ENCODE results near the gene IGFBP5.

The IGFBP5 gene

DNA sequence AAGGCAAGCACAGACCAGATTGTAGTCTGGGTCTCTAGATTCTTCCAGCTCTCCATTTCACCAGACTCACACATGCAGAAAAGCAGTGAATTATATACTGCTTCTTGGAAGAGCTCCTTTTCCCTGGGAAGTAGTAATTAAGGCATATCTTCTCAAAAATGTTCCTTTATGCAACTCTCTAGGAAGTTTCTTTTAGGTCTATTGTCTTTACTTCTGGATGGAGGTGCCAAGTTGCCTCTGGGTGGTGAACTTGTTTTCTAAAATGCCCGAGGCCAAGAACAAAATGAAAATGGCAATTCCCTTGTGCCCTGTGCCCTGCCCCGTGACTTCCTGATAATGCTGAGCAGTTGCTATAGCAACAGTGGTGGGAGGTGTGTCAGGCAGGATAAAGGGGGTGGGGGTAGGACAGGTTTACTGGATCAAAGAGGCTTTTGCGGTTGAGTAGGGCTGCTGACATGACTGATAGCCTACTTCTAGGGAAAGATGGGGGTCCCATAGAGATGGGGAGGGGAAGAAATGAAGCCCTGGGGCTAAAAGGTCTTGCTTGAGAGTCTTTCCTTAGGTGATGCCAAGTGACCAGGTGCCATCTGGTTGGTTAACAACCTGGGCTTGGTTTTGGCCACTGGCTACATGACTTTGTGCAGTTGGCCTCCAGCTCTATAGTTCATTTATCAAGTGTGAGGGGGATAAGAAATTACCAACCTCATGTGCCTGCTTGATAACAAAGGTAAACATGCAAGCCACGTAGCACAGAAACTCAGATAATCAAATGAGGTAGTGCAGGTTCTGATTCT lies 50.3 kb downstream of the IGFBP5 start:
- DNase-seq (ENCODE audit: low spot score) = no peak

DNA sequence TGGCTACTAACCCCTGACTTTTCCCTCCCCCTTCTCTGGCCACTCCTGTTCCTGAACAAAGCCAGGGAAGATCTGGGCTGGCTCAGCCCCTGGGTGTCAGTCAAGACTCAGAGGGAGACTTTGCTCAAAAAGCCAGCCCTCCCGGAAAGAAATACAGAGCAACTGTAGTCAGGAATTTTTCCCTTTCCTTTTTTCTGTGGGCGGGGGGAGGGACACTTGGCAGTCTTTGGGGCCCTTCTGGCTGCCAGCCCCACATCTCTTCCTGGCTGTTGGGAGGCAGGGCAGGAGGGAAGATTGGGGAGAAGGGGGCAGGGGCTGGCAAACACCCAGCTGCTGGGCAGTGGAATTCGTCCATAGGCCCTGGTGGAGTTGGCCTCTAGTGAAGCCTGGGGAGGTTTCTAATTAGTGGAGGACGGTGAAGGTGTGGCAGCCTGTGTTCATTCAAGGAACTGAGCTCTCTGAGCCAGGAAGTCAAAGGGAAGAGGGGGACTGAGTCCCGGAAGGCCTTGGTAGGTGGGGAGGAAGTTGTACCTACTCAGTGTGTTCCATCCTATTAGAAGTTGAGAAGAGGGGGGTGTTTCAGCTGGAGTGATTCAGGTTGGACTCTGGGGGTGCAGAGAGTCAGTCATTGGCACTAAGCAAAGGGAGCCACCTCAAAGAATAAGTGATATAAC lies 51.2 kb downstream of the IGFBP5 start:
- DNase-seq (ENCODE audit: low spot score) = peak; percentile 66

DNA sequence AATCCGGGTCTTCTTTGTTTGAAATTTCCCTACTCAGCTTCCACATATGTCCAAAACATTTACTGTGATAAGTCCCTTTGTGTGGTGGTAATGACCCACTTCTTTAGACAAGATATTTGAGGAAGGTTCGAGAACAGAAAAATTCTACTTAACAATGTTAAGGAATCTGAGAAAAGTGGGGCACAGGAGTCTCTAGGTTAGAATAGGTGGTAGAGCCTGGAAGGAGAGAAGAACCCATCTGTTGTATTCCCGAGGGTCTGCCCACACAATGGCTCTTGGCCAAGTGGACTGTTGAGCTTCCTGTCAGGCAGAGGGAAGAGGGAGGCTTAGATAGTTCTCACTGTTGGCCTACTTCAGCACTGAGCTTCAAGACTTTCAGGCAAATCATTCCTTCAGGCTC lies 57.9 kb downstream of the IGFBP5 start:
- DNase-seq (ENCODE audit: low spot score) = no peak

DNA sequence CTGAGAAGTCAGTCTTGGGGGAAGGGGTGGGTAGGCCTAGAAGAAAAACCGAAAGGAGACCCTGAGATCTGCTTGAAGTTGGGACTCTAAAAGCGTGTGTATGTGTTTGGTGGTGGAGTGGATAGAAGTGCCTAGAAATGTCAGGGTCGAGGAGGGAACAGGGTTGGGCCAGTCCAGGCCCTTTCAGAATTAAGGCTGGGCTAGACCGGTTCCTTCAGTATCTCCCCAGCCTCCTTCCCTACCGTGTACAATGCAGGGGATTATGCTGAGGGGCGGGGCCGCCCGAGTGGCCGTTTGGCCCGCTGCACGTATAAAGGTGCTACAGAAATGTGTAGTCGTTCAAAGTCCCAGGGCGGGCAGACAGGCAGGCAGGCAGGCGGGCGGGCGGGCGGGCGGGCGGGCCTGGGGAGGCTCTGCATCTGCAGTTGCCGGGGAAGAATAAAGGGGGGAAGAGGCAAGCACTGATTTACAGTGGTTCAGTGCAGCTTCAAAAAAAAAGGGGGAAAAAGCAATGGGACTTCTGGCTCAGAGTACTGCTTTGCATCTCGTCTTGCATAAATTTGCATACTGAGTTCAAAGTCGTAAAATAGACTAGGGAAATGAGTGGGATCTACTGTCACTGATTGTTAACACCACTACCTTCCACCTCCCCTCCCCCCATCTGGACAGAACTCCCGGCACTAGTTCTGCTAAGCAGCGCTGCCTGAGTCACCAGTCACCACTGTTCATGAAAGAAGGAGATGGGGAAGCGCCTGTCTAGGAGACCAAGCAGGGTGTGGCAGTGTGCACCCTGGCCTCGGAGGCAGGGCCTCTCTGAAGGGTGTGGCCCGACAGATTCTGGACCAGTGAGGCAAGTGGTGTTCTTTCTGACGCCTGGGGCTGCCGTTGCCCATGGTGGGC lies 58.5 kb downstream of the IGFBP5 start:
- DNase-seq (ENCODE audit: low spot score) = peak; percentile 63

DNA sequence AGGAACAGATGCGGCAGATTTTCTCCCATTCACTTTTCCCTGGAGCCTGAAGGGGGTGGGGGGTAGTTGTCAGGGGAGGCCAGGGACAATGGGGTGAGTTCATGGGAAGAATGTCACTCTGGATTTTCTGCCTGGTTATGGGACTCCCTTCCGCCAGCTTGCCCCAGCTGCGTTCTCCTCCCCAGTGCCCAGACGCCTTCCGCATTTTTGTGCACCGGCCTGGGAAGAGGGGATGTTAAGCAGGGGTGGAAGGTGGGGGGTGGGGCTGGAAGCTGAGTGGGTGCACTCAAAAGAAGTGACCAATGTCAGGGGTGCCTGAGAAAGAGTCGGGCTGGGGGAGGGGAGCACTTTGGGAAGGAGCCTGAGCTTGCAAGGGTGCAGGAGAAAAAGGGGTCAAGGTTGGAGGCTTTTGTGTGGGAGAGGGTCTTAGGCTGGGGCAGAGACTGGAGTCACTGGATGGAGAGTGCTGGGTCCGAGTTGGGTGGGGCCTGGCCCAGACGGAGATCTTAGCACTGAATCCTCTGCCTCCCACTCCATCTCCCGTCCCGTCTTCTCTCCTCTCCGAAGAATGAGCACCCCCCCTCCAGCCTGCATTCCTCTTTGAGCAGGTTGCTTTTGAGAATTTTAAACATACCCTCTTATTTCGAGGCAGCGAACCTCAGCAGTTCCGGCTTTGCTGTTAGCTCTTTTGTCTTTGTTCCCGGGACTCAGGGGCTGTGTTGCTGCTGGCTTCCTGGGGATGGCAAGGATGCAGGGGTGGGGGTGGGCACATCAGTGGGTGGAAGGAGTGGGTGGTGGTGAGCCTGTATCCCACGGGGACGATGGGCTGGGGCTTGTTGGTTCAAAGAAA lies 59.4 kb downstream of the IGFBP5 start:
- no peak for DNase-seq (ENCODE audit: low spot score)

DNA sequence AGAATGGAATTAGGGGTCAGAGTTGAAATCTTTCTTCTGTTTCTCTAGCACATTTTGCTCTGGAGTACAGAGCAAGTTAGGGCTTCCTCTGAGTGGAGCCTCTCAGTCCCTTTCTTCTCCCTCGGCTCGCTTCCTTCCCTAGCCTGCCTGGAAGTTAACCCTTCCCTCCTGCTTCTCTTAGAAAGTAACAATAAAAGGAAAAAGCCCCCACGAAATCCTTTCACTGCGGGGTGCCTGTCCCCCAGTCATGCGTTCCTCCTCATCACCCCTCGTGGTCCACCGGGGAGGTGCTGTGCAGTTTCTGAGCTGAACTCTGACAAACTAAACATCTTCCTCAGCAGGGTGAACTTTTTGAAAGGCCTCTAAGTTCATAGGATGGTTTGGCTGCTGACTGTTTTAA lies 60.2 kb downstream of the IGFBP5 start:
- no peak for DNase-seq (ENCODE audit: low spot score)

DNA sequence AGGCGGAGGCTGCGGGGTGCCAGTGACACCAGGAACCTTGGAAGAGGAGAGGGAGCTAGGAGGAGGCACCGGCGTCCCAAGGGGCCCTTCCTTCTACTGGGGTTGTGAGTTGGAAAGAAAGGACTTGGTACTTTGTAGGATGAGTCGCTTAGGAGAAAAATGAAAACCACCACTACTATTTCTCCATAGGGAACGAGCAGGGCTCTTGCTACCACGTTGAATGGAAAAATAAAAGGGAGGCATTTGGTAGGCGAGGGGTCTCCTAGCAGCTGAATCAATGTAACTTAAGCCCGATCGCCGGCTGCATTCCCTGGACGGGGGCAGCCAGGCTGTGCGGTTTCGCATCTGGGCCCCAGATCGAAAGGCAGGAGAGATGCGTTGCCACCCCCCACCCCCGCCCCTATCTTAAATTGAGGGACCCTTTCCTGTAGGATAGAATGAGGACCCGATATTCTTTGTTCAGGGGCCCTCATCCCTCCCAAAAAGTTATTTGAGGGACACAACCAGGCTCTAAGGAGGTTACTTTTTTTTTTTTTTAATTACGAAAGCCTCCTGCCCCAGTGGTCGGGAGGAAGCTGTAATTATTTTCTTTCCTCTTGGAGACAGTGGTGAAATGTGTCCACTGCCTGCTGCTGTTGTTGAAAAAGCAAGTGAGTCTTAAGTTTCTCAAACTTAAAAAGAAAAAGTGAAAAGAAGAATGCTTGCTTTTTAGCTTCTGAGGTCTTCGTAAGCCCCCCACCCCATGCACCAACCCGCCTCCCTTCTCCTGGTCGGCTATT lies 60.8 kb downstream of the IGFBP5 start:
- no peak for DNase-seq (ENCODE audit: low spot score)

DNA sequence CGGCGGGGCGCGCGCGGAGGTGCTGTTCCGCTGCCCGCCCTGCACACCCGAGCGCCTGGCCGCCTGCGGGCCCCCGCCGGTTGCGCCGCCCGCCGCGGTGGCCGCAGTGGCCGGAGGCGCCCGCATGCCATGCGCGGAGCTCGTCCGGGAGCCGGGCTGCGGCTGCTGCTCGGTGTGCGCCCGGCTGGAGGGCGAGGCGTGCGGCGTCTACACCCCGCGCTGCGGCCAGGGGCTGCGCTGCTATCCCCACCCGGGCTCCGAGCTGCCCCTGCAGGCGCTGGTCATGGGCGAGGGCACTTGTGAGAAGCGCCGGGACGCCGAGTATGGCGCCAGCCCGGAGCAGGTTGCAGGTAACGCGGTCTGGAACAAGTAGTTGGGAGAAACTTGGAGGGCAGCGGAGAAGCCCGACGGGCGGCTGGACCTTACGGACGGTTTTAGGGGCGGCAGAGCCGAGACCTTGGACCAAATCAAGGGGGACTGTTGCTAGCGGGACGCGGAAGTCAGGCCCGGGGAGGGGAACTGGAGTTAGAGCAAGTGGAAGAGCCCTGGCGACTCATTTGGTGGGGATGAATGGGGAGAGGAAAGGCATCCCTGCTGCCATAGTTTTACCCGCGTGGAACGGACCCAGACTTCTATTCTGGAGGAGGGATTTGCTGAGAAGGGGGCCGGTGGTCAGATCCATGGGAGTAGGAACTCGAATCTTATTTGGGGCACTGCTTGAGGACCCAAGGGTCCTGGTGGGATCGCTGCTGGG lies 61.6 kb downstream of the IGFBP5 start:
- DNase-seq (ENCODE audit: low spot score) = no peak

DNA sequence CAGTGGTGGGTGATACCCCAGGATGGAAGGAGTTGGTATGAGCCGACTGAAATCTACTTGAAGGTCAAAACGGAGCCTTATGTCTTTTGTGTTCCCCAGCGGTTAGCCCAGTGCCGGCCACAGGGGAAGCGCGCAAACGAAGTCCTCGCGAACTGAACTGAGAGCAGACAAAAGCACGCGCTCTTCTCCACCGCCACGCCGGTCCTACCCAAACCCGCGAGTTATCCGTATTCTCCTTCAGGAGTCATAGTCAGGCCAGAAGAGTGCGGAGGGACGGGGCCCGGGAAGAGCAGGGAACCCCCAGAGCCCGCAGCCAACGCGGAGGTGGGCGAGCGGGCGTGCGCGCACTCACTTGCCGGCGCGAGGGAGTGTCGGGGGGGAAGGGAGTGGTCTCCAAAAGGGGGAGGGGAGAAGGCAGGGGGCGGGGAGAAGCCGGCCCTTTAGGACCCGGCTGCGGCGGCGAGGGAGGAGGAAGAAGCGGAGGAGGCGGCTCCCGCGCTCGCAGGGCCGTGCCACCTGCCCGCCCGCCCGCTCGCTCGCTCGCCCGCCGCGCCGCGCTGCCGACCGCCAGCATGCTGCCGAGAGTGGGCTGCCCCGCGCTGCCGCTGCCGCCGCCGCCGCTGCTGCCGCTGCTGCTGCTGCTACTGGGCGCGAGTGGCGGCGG lies 62.3 kb downstream of the IGFBP5 start, which contains the start of gene IGFBP2:
Gene IGFBP2, plus strand, starts transcription at position 469 of the 664 bp plus-strand sequence. Its CDS starts 104 bp downstream, at position 573.
- DNase-seq (ENCODE audit: low spot score) = peak; percentile 88

DNA sequence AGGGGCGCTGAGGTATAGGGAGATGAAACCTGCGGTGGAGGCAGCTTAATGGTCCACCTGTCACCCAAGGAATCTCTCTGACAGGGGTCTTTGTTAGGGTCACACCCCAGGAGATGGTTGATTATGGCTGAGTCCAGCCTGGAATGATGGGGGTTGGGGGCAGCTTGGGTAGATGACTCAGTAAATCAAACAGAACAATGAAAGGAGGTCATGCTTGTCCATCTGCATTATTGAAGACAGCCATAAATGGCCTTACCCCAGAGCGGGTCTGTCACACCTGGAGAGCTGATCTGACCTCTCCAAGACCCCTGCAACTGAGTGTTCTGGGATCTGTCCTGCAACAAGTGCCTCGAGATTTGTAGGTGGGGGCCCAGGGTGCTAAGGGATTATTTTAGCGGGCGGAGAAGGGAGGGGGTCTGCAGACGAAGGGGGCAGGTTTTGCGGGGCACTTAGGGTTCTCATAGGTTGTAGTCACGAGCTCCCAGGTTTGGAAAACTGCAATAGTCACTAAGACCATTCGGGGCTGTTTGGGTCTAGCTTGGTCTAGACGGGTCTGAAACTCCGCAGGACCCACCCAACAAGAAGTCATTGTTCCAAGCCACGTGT lies 62.9 kb downstream of the IGFBP5 start:
- DNase-seq (ENCODE audit: low spot score) = no peak

DNA sequence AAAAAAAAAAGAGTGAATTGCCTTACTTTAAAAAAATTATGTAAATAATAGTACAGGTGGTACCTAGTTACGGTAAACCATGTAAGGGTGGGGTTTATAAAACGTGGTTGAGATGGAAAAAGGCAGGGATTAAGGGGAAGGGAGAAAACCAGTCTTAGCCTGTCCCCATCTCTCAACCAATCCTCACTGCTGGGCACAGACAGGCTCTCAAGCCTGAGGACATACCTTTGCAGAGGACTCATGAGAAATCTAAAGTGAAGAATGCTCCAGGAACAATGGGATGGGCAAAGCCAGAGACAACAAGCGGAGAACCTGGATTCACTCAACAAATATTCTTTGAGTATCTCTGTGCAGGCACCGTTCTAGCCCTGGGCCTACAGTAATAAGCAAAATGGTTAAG lies 65.6 kb downstream of the IGFBP5 start:
- no peak for DNase-seq (ENCODE audit: low spot score)

DNA sequence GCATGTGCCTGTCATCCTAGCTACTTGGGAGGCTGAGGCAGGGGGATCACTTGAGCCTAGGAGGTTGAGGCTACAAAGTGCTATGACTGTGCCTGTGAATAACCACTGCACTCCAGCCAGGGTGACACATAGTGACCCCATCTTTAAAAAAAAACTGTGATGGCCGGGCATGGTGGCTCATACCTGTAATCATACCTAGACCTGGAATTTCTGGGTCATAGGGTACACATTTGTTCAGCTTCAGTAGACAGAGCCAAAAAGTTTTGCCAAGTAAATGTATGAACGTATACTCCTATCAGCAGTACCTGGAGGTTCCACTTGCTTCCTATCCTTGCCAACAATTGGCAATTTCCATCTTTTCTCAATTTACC lies 68.5 kb downstream of the IGFBP5 start:
- DNase-seq (ENCODE audit: low spot score) = no peak

DNA sequence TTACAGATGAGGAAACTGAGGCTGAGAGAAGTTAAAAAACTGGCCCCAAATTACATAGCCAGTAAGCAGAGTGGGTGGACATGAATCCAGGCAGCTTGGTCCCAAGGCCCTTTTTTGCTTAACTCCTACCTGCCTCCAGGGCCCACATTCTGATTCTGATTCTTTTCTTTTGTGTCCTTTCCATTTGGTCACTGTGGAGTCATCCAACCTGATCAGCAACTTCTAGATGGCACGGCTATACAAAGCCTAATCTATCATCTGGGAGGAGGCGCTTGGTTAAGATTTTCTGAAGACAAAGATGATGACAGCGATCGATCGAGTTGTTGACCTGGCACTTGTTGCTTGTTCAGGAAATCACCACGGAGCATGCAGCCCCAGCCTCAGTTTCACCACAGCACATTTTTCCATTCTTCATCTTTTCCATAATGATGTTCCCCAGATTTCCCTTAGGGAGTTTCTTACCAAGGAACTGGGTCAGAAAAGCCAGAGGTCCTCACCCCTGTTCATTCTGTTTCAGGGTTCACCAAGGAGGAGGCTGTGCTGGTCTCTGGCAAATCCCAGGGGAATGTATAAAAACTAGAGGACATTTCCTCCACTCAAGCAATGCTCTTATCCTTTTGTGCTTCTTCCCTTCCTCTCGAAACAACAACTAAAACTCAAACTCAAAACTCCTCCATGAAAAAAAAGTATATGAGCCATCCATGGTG lies 69.0 kb downstream of the IGFBP5 start:
- no peak for DNase-seq (ENCODE audit: low spot score)

DNA sequence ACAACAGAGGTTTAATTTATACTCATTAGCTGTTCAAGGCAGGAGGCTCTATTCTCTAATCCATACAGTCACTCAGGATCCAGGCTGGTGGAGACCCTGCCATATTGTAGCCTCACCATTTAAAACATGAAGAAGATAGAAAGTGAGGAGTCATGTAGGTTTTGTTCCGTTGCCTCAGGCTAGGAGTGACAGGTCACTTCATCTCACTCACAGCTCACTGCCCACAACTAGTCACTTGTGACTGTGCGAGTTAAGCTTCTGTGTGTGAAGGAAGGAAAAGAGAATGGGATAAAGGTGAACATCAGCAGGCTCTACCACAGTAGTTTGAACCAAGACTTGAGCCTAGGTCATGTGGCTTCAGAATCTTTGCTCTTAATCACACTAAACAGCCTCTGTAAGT lies 71.1 kb downstream of the IGFBP5 start:
- DNase-seq (ENCODE audit: low spot score) = no peak

DNA sequence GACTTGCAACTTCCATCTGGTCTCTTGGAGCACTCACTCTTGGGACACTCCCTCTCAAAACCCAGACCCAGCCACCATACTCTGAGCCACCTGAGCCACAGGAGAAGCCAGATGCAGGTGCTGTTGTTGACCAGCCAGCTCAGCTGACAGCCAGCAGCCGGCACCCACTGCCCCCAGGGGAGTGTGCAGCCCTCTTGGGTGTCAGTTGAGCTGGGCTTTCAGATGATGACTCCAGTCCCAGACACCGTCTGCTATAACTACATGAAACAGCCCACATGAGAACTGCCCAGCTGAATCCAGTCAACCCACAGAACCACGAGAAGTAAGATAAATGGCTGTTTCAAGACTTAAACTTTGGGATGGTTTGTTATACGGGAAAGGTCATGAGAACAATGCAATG lies 72.8 kb downstream of the IGFBP5 start:
- no peak for DNase-seq (ENCODE audit: low spot score)
